ENCODE data around the gene USP7.

USP7 gene

DNA sequence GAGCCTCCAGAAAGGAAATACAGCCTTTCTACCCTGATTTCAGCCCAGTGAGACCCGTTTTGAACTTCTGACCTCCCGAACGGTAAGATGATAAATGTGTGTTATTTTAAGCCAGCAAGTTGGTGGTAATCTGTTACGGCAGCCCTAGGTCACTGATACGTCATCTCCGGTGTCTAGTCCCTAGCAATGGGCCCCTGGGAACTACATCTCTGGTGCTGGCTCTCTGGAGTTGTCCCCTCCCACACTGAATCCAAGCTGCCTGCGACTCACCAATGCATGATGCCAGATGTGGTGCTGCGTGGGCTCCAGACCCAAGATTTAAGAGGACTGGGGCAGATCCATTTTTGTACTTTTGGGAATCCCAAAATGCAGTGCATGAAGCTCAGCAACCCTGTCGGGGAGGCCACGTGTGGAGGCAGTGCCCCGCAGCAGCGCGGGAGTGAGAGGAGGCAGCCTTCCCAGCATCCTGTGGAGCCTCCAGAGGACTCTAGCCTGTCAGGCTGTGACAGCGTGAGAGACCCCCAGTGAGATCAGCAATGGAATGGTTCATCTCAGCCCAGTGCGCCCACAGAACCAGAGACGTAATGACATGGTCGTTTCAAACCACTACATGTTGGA, 43.6 kb upstream of the USP7 start:
- Histone ChIP-seq H3K36me3 (ENCODE audit: control insufficient read depth, insufficient read depth, low read length) (no peaks in the 10 kb centered on the region), H3K4me3 (replicated peaks; ENCODE audit: low read depth, low read length) (no peak overlapping the region), H3K27me3 (replicated peaks; ENCODE audit: control insufficient read depth, insufficient read depth, low read length) (no peaks in the 10 kb centered on the region)
- no peak for TF ChIP-seq CTCF (IDR thresholded peaks at IDR 0.05; ENCODE audit: insufficient read depth, low read length, poor library complexity, severe bottlenecking)
- no peak for DNase-seq (ENCODE audit: extremely low read depth, insufficient read length)

DNA sequence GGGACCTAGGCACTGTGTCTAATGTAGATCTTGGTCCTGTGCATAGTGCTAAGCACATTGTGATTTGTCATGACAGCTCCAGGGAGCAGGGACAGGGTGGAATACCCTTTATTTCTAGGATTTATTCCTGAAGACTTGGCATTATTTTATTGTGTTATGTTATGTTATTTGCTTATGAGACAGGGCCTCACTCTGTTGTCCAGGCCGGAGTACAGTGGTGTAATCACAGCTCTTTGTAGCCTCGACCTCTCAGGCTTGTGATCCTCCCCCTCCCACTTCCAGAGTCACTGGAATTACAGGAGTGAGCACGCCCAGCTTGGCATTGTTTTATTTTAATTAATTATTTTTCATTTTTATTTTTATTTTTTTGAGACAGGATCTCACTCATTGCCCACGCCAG, 40.5 kb upstream of the USP7 start:
- Histone ChIP-seq H3K27me3 (replicated peaks; ENCODE audit: control insufficient read depth, insufficient read depth, low read length) (no peaks in the 10 kb centered on the region), H3K36me3 (ENCODE audit: control insufficient read depth, insufficient read depth, low read length) (no peaks in the 10 kb centered on the region), H3K4me3 (replicated peaks; ENCODE audit: low read depth, low read length) (no peak overlapping the region)
- no peak for DNase-seq (ENCODE audit: extremely low read depth, insufficient read length)
- TF ChIP-seq CTCF (IDR thresholded peaks at IDR 0.05; ENCODE audit: insufficient read depth, low read length, poor library complexity, severe bottlenecking), result no peak

DNA sequence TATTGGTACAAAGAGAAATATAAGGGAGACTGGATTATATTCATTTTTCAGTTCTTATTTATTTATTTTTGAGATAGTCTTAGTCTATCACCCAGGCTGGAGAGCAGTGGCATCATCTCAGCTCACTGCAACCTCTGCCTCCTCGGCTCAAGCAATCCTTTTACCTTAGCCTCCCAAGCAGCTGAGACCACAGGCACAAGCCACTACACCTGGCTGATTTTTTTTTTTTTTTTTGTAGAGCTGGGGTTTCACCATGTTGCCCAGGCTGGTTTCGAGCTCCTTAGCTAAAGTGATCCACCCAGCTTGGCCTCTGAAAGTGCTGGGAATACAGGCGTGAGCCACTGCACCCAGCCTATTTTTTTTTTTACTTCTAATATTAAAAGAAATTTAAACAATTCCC, 40.1 kb upstream of the USP7 start:
- Histone ChIP-seq H3K36me3 (ENCODE audit: control insufficient read depth, insufficient read depth, low read length) (no peaks in the 10 kb centered on the region), H3K27me3 (replicated peaks; ENCODE audit: control insufficient read depth, insufficient read depth, low read length) (no peaks in the 10 kb centered on the region), H3K4me3 (replicated peaks; ENCODE audit: low read depth, low read length) (no peak overlapping the region)
- DNase-seq (ENCODE audit: extremely low read depth, insufficient read length), result no peak
- TF ChIP-seq CTCF (IDR thresholded peaks at IDR 0.05; ENCODE audit: insufficient read depth, low read length, poor library complexity, severe bottlenecking), result no peak

- TF ChIP-seq CTCF (IDR thresholded peaks at IDR 0.05; ENCODE audit: insufficient read depth, low read length, poor library complexity, severe bottlenecking), result no peak
- no peaks in the 10 kb centered on the region for H3K27me3 ChIP-seq (replicated peaks; ENCODE audit: control insufficient read depth, insufficient read depth, low read length)
- no peaks in the 10 kb centered on the region for H3K36me3 ChIP-seq (ENCODE audit: control insufficient read depth, insufficient read depth, low read length)
- H3K4me3 ChIP-seq (replicated peaks; ENCODE audit: low read depth, low read length), result no peak overlapping the region
- DNase-seq (ENCODE audit: extremely low read depth, insufficient read length), result no peak
These were observed 39.6 kb upstream of the USP7 start for GRCh38 chr16:9003322-9003721.

- no peaks in the 10 kb centered on the region for H3K36me3 ChIP-seq (ENCODE audit: control insufficient read depth, insufficient read depth, low read length)
- H3K27me3 ChIP-seq (replicated peaks; ENCODE audit: control insufficient read depth, insufficient read depth, low read length), result no peaks in the 10 kb centered on the region
- H3K4me3 ChIP-seq (replicated peaks; ENCODE audit: low read depth, low read length), result no peak overlapping the region
- no peak for DNase-seq (ENCODE audit: extremely low read depth, insufficient read length)
- TF ChIP-seq CTCF (IDR thresholded peaks at IDR 0.05; ENCODE audit: insufficient read depth, low read length, poor library complexity, severe bottlenecking), result no peak
These were observed 38.3 kb upstream of the USP7 start for GRCh38 chr16:9002042-9002441.

GRCh38 chr16:9000664-9001063, 37.0 kb upstream of the USP7 start:
- Histone ChIP-seq H3K36me3 (ENCODE audit: control insufficient read depth, insufficient read depth, low read length) (no peaks in the 10 kb centered on the region), H3K27me3 (replicated peaks; ENCODE audit: control insufficient read depth, insufficient read depth, low read length) (no peaks in the 10 kb centered on the region), H3K4me3 (replicated peaks; ENCODE audit: low read depth, low read length) (no peak overlapping the region)
- TF ChIP-seq CTCF (IDR thresholded peaks at IDR 0.05; ENCODE audit: insufficient read depth, low read length, poor library complexity, severe bottlenecking), result no peak
- no peak for DNase-seq (ENCODE audit: extremely low read depth, insufficient read length)
